Caco-2 (cell line): ENCODE results near the gene TTC38. TPM values are rescaled to one million over a fixed set of nuclear protein-coding genes. Genes with fewer than 3 reads are reported as not detected.

Source experiments
- BruUV-seq: library from RNA; stranded (reverse); fragments of 400-500 nt; replicated peaks from 2 replicates; lab custom pipeline; 2021; lab: Mats Ljungman, UMichigan
- CTCF ChIA-PET: fragments of 300-600 bp; sonication (Branson Sonifier 250); formaldehyde crosslinking; loops from one replicate; lab custom pipeline; 2022; ENCODE audit warnings: antibody characterized with exemption; lab: Charles Lee
- POLR2A ChIA-PET: fragments of 300-600 bp; sonication (Branson Sonifier 250); formaldehyde crosslinking; loops from one replicate; lab custom pipeline; 2022; ENCODE audit warnings: antibody characterized with exemption; lab: Charles Lee
- DNase-seq, 2 experiments: peaks; one replicate each; pipeline versions ENCODE4 v3.0.0 to v3.0.0-alpha.2; 2020 to 2022
- H3K27me3 ChIP-seq: replicated peaks from 2 replicates; pipeline ENCODE4 v1.6.0; 2011; ENCODE audit warnings: low read length; ENCODE audit not compliant: control insufficient read depth, insufficient read depth
- H3K36me3 ChIP-seq: 2 replicates; pipeline ENCODE4 v1.5.1; 2011; ENCODE audit warnings: low read length; ENCODE audit not compliant: control insufficient read depth, insufficient read depth
- H3K4me1 ChIP-seq: fragments of 250-450 bp; sonication (Bioruptor Pico); 2 replicates; pipeline ENCODE4 v1.5.1; 2020; ENCODE audit warnings: mild to moderate bottlenecking
- H3K4me3 ChIP-seq: 2 replicates; pipeline ENCODE4 v1.5.1; 2011; ENCODE audit warnings: low read depth, mild to moderate bottlenecking, control low read depth, low read length
- H3K9me3 ChIP-seq: fragments of 250-450 bp; sonication (Bioruptor Pico); 2 replicates; pipeline ENCODE4 v1.5.1; 2020; ENCODE audit warnings: mild to moderate bottlenecking, moderate library complexity
- H3K27ac Mint-ChIP-seq: one replicate; pipeline ENCODE4 v1.8.0; 2022; ENCODE audit warnings: mixed read lengths; ENCODE audit not compliant: unreplicated experiment
- H3K27me3 Mint-ChIP-seq: one replicate; pipeline ENCODE4 v1.8.0; 2022; ENCODE audit warnings: mixed read lengths; ENCODE audit not compliant: insufficient read depth, unreplicated experiment
- H3K36me3 Mint-ChIP-seq: one replicate; pipeline ENCODE4 v1.8.0; 2022; ENCODE audit warnings: mild to moderate bottlenecking, mixed read lengths; ENCODE audit not compliant: insufficient read depth, unreplicated experiment
- H3K4me1 Mint-ChIP-seq: one replicate; pipeline ENCODE4 v1.8.0; 2022; ENCODE audit warnings: low read depth, mixed read lengths; ENCODE audit not compliant: unreplicated experiment
- H3K4me3 Mint-ChIP-seq: one replicate; pipeline ENCODE4 v1.8.0; 2022; ENCODE audit warnings: mild to moderate bottlenecking, moderate library complexity, mixed read lengths; ENCODE audit not compliant: unreplicated experiment
- H3K9me3 Mint-ChIP-seq: one replicate; pipeline ENCODE4 v1.8.0; 2022; ENCODE audit warnings: mixed read lengths; ENCODE audit not compliant: unreplicated experiment
- intact Hi-C: fragments of 100-400 bp; cut with micrococcal nuclease; formaldehyde crosslinking; loops from one replicate; pipeline ENCODE4 v1.10.0; 2022; ENCODE audit not compliant: unreplicated experiment
- total RNA-seq: library from RNA; stranded (reverse); gene quantifications from 2 replicates; pipeline ENCODE4 v1.2.3, GENCODE V29; 2022
- TF ChIP-seq, protein P1 (sequence below), 2 experiments: fragments of 200-600 bp in 1 of 2; IDR thresholded peaks; 1 replicate in 1 of 2; 2 replicates in 1 of 2; pipeline versions ENCODE4 v1.5.1 to v1.8.0; 2011 to 2022; ENCODE audit warnings: antibody characterized with exemption in 1 of 2, control low read depth in 1 of 2, inconsistent platforms in 1 of 2, low read depth in 1 of 2, low read length in 1 of 2, mild to moderate bottlenecking in 1 of 2, moderate library complexity in 1 of 2; ENCODE audit not compliant: insufficient read depth in 1 of 2, severe bottlenecking in 1 of 2, unreplicated experiment in 1 of 2

TTC38 gene
- total RNA-seq, 1 experiment from 2014 or later: 44.5 TPM

DNA sequence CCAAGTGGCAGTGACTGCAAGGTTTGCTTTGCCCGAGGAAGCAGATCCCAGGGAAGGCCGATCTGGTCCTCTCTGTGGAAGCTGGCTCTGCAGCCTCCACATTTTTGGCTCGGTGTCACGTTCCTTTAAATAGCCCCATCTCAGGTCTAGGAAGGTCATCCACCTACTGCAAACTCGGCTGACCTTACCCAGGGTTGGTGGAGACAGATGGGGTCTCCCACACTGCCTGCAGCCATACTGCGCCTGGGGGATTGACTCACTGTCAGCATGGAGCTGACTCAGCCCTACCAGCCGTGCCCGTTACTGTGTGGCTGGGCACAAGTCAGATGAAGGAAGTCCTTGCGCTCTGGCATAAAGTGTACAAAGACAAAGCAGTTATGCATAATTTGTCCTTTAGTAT is 34.6 kb upstream of the TTC38 start:
- H3K9me3 ChIP-seq: no peaks in the 10 kb centered on the region
- no TSS peak for BruUV-seq
- Mint-ChIP-seq H3K27me3 (no peaks in the 10 kb centered on the region), H3K27ac (no peak overlapping the region), H3K4me3 (no peak overlapping the region), H3K36me3 (no peaks in the 10 kb centered on the region), H3K9me3 (no peaks in the 10 kb centered on the region), H3K4me1 (no peaks in the 10 kb centered on the region)
- POLR2A ChIA-PET: no interaction called here
- TF ChIP-seq, protein P1, sequence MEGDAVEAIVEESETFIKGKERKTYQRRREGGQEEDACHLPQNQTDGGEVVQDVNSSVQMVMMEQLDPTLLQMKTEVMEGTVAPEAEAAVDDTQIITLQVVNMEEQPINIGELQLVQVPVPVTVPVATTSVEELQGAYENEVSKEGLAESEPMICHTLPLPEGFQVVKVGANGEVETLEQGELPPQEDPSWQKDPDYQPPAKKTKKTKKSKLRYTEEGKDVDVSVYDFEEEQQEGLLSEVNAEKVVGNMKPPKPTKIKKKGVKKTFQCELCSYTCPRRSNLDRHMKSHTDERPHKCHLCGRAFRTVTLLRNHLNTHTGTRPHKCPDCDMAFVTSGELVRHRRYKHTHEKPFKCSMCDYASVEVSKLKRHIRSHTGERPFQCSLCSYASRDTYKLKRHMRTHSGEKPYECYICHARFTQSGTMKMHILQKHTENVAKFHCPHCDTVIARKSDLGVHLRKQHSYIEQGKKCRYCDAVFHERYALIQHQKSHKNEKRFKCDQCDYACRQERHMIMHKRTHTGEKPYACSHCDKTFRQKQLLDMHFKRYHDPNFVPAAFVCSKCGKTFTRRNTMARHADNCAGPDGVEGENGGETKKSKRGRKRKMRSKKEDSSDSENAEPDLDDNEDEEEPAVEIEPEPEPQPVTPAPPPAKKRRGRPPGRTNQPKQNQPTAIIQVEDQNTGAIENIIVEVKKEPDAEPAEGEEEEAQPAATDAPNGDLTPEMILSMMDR (IDR thresholded peaks at IDR 0.05; ENCODE audit: insufficient read depth in 1 of 2, low read depth in 1 of 2, low read length in 1 of 2, severe bottlenecking in 1 of 2, unreplicated experiment in 1 of 2): no peak
- DNase-seq: no peak
- no peak overlapping the region for H3K4me3 ChIP-seq
- no peaks in the 10 kb centered on the region for H3K4me1 ChIP-seq
- CTCF ChIA-PET: no interaction called here
- no peaks in the 10 kb centered on the region for H3K27me3 ChIP-seq
- intact Hi-C loops: no loop called here
- H3K36me3 ChIP-seq: no peaks in the 10 kb centered on the region

DNA sequence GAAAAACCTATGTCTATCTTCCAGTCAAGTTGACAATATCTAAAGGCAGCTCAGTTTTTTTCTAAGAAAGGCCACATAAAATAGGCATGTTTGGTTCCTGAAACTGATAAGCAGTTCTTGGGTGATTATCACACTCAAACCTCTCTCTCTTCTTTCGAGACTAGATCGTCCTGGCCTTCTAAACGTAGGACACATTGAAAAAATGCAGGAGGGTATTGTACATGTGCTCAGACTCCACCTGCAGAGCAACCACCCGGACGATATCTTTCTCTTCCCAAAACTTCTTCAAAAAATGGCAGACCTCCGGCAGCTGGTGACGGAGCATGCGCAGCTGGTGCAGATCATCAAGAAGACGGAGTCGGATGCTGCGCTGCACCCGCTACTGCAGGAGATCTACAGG is 32.8 kb upstream of the TTC38 start:
- H3K4me1 ChIP-seq: no peaks in the 10 kb centered on the region
- no peaks in the 10 kb centered on the region for H3K9me3 ChIP-seq
- ChIA-PET CTCF (interaction anchor here (0.5 kb wide), 1 partner anchor 315 kb away, joined by 3 read pairs; no protein-coding TSS in a partner anchor), POLR2A (no interaction called here)
- Mint-ChIP-seq H3K4me3 (no peak overlapping the region), H3K27ac (no peak overlapping the region), H3K4me1 (no peaks in the 10 kb centered on the region), H3K36me3 (no peaks in the 10 kb centered on the region), H3K9me3 (no peaks in the 10 kb centered on the region), H3K27me3 (no peaks in the 10 kb centered on the region)
- no TSS peak for BruUV-seq
- intact Hi-C loops: no loop called here
- no peaks in the 10 kb centered on the region for H3K27me3 ChIP-seq
- no peak for DNase-seq
- H3K4me3 ChIP-seq: no peak overlapping the region
- H3K36me3 ChIP-seq: no peaks in the 10 kb centered on the region
- TF ChIP-seq, protein P1 (IDR thresholded peaks at IDR 0.05; ENCODE audit: insufficient read depth in 1 of 2, low read depth in 1 of 2, low read length in 1 of 2, severe bottlenecking in 1 of 2, unreplicated experiment in 1 of 2): no peak

DNA sequence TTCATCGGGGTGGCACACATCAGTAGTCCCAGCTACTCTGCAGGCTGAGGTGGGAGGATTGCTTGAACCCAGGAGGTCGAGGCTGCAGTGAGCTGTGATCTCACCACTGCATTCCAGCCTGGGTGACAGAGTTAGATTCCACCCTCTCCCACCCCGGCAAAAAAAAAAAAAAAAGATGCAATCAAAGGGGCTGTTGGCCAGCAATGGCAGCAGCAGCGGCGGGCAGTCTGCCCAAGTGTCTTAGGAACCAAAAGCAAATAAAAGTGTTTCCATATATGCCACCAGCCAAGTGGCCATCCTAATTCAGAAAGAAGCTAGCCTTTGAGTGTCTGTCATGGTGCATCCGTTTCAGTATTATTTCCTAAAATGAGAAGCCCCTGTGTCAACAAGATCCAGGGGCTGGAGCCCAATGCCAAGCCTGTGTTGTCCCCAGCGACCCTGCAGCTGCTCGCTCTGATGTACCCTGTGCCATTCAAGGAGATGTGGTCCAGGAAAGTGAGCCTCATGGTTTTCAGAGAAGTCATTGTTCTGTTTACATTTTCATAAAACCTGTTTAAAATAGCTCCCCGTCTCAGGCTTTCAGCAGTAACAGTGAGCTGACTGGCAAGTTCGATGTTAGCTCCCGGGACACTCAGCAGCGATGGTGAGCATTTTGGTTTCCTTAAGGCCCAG is 30.2 kb upstream of the TTC38 start:
- Histone ChIP-seq H3K4me1 (peaks cover 10% of the 10 kb centered on the region; the same call in 1 of the 2 replicates), H3K36me3 (no peaks in the 10 kb centered on the region), H3K9me3 (no peaks in the 10 kb centered on the region), H3K4me3 (no peak overlapping the region), H3K27me3 (no peaks in the 10 kb centered on the region)
- intact Hi-C loops: no loop called here
- no peak overlapping the region for H3K4me3 Mint-ChIP-seq
- POLR2A ChIA-PET: no interaction called here
- H3K27me3 Mint-ChIP-seq: no peaks in the 10 kb centered on the region
- H3K27ac Mint-ChIP-seq: no peak overlapping the region
- H3K4me1 Mint-ChIP-seq: no peaks in the 10 kb centered on the region
- CTCF ChIA-PET: interaction anchor here (0.5 kb wide), 1 partner anchor 77 kb away, joined by 3 read pairs; no protein-coding TSS in a partner anchor
- TF ChIP-seq, protein P1 (IDR thresholded peaks at IDR 0.05; ENCODE audit: insufficient read depth in 1 of 2, low read depth in 1 of 2, low read length in 1 of 2, severe bottlenecking in 1 of 2, unreplicated experiment in 1 of 2): no peak
- H3K9me3 Mint-ChIP-seq: no peaks in the 10 kb centered on the region
- no peak for DNase-seq
- no TSS peak for BruUV-seq
- H3K36me3 Mint-ChIP-seq: no peaks in the 10 kb centered on the region
